SJCRH30 (cell line): ENCODE data around the gene FBXO41. TPM values are rescaled to one million over a fixed set of nuclear protein-coding genes. Genes with fewer than 3 reads are reported as not detected.
"Not testable (repeated sequence)": the region's sequence is repeated elsewhere in the genome, so short reads cannot be mapped to it uniquely, and the experiment has no call there.

Source experiments
- DNase-seq, 2 experiments: peaks; one replicate each; pipeline ENCODE4 v3.0.0-alpha.2; 2015 to 2020
- H3K27ac ChIP-seq: fragments of 250-450 bp; sonication (Bioruptor Pico); 2 replicates; pipeline ENCODE4 v1.5.1; 2020; ENCODE audit warnings: mild to moderate bottlenecking, moderate library complexity
- H3K27me3 ChIP-seq: fragments of 250-450 bp; sonication (Bioruptor Pico); 2 replicates; pipeline ENCODE4 v1.5.1; 2020; ENCODE audit warnings: mild to moderate bottlenecking, moderate library complexity
- H3K36me3 ChIP-seq: fragments of 250-450 bp; sonication (Bioruptor Pico); 2 replicates; pipeline ENCODE4 v1.5.1; 2020; ENCODE audit warnings: mild to moderate bottlenecking, moderate library complexity
- H3K4me1 ChIP-seq: fragments of 250-450 bp; sonication (Bioruptor Pico); 2 replicates; pipeline ENCODE4 v1.5.1; 2020; ENCODE audit warnings: mild to moderate bottlenecking, moderate library complexity
- H3K4me3 ChIP-seq: fragments of 250-450 bp; sonication (Bioruptor Pico); 2 replicates; pipeline ENCODE4 v1.5.1; 2020; ENCODE audit warnings: mild to moderate bottlenecking, moderate library complexity
- H3K9me3 ChIP-seq: fragments of 250-450 bp; sonication (Bioruptor Pico); replicated peaks from 2 replicates; pipeline ENCODE4 v1.5.1; 2020; ENCODE audit warnings: mild to moderate bottlenecking, moderate library complexity
- total RNA-seq: library from RNA; depleted of rRNA; stranded (reverse); fragments of >200 nt; shearing (Covaris generic); gene quantifications from 2 replicates; pipeline ENCODE4 v1.2.3, GENCODE V29; 2014

FBXO41 gene
- total RNA-seq, 1 experiment from 2014 or later, result 14.2 TPM

DNA sequence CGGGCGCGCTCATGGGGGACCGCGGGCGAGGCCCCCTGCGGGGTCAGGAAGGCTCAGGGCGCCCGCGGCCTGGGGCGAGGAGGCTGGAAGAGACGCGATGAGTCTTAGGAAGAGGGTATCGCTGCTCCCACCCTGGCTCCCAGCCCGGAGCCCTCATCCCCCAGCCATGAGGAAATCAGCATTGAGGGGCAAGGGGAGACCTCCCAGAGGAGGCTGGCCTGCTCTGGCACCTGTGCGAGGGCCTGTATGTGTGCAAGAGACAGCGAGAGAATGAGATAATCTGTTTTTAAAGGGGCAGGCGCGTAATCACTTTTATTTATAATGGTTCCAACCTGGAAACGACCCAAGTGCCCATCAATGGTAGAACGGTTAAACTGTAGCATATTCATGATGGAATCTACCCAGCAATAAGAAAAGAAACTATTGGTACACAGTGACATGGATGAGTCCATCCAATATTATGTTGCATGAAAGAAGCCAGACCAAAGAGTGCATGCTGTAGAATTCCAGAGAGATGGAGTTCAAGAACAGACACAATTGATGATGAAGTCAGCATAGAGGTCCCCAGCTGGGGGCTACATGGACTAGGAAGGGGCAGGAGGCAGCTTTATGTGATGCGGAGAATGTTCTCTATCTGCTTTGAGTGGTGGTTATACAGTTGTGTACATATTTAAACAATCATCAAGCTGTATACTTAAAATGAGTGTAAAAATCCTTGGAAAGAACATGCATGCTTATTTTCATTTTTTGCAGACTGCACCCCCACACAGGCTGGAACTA, 14.4 kb downstream of the FBXO41 start:
- H3K36me3 ChIP-seq, result peaks cover 5% of the 10 kb centered on the region

DNA sequence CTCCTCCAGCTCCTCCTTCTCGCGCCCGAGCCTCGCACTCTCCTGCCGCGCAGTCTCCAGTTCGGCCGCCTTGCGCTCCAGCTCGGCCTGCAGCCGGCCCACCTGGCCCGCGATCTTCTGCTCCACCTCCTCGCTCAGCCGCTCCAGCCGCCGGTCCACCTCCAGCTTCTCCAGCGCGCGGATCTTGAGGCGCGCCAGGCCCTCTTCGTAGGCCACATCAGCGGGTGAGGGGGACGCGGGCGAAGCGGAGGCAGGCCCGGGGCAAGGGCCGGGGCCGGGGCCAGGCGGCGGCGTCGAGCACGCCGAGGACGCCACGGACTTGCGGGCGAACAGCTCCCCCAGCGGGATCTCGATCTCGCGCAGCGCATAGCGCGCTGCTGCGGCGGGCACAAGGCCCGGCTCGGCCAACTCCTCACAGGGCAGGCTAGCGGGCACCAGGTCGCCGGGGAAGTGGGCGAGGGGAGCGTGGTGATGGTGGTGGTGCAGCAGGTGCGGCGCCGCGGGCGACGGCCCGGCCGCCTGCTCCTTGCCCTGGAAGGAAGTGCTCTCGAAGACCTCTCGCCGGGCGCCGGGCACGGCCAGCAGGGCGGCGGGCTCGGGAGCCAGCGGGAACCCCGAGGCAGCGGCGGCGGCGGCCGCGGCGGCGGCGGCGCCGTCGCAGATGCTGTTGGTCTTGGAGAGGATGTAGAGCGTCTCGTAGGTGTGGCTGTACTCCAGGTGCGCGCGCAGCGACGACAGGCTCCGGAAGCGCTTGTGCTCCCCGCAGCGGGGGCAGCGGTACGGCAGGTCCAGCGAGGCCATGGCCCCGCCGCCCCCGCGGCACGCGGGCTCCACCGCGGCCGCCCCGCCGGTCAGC, 15.2 kb downstream of the FBXO41 start:
- DNase-seq, result no peak

More for the DNA sequence above, 14.4 kb downstream of the FBXO41 start:
- no peaks in the 10 kb centered on the region for H3K27me3 ChIP-seq
- no peak overlapping the region for H3K4me3 ChIP-seq
- DNase-seq, result no peak
- peaks cover 3% of the 10 kb centered on the region; the same call in 1 of the 2 replicates for H3K4me1 ChIP-seq
- no peaks in the 10 kb centered on the region for H3K9me3 ChIP-seq
- H3K27ac ChIP-seq, result no peak overlapping the region

DNA sequence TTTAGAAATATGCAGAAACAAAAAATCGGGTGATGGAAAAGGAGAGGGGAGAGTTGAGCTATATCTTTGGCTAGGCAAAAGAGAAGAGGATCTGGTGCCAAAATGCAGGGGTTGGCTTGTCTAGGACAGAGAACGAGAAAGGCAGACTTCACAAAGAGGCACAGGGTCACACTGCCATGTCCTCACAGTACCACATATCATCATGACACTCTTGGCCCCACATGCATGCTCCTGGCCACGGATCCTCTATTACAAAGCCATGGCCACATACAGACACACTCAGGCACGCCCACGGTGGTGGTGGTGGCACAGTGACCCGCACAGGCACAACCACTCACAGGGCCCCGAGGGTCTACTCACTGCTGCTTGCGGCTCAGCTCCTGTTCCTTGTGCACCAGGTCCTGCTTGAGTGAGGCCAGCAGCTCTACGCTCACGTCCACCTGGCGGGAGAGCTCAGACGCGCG, 15.9 kb downstream of the FBXO41 start:
- Histone ChIP-seq H3K9me3 (no peaks in the 10 kb centered on the region), H3K4me3 (no peak overlapping the region), H3K4me1 (peaks cover 3% of the 10 kb centered on the region; the same call in 1 of the 2 replicates), H3K27ac (no peak overlapping the region), H3K36me3 (peaks cover 5% of the 10 kb centered on the region), H3K27me3 (no peaks in the 10 kb centered on the region)
- DNase-seq, result no peak

More for the DNA sequence above, 15.2 kb downstream of the FBXO41 start:
- Histone ChIP-seq H3K27me3 (no peaks in the 10 kb centered on the region), H3K36me3 (peaks cover 5% of the 10 kb centered on the region), H3K9me3 (no peaks in the 10 kb centered on the region), H3K4me1 (peaks cover 3% of the 10 kb centered on the region; the same call in 1 of the 2 replicates), H3K4me3 (no peak overlapping the region), H3K27ac (no peak overlapping the region)

DNA sequence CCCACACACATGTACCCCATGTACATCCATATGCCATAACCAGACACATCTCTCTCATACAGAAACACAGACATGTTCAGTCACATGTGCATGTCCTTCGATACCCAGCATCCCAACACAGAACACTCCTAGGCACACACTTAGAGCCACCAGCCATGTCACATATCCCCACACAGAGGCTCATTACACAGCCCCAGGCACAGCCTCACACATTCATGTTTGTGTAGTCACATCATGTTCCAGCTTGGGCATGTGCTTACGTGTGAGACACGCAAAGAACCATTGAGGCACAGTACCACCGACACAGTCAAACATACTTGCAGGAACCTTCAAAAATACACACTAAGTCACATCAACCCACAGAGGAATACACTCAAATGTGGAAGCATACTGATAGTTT, 17.3 kb downstream of the FBXO41 start:
- peaks cover 3% of the 10 kb centered on the region; the same call in 1 of the 2 replicates for H3K4me1 ChIP-seq
- H3K27ac ChIP-seq, result no peak overlapping the region; the same call in 1 of the 2 replicates
- no peaks in the 10 kb centered on the region for H3K27me3 ChIP-seq
- peaks cover 5% of the 10 kb centered on the region for H3K36me3 ChIP-seq
- H3K9me3 ChIP-seq, result no peaks in the 10 kb centered on the region
- no peak overlapping the region for H3K4me3 ChIP-seq
- no peak for DNase-seq

DNA sequence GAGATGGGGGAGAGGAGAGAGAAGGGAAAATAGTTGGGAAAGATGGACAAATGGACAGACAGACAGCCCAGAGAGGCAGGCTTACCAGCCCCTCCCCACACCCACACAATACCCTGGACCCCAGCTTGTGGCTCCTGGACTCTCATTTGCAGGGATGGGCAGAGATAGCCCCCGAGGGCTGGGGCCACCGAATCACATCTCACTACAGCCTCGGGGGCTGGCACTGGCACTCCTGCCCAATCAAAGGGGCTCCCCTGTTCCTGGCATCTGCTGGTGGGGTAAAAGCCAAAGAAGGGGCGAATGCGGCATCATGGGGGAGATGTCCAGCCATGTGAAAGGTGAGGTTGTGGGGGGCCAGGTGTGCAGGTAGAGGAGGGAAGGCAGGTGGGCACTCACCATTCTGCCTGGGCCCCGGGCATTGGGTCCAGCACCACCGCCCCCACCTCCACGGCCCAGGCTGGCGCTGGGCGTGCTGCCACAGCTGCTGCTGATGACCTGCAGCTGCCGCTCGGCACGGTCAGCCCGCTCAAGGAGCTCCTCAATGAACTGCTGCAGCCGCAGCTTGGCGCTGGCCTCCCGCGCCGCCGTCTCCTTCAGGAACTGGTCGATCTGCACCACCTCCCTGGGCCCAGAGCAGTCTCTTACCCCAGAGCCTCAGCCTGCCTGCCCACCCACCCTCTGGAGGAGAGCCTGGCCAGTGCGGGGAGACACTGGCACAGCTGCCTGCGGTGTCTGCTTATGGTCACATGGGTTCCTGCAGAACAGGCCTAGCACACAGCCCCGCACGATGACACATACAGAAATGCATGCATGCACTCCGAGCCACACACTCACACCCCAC, 18.0 kb downstream of the FBXO41 start:
- Histone ChIP-seq H3K27me3 (no peaks in the 10 kb centered on the region), H3K4me1 (peaks cover 3% of the 10 kb centered on the region; the same call in 1 of the 2 replicates), H3K4me3 (no peak overlapping the region; the same call in 1 of the 2 replicates), H3K27ac (peak overlapping the region; percentile 22; the same call in 1 of the 2 replicates), H3K36me3 (peaks cover 5% of the 10 kb centered on the region), H3K9me3 (no peaks in the 10 kb centered on the region)
- DNase-seq, result peak; percentile 43 to 54

DNA sequence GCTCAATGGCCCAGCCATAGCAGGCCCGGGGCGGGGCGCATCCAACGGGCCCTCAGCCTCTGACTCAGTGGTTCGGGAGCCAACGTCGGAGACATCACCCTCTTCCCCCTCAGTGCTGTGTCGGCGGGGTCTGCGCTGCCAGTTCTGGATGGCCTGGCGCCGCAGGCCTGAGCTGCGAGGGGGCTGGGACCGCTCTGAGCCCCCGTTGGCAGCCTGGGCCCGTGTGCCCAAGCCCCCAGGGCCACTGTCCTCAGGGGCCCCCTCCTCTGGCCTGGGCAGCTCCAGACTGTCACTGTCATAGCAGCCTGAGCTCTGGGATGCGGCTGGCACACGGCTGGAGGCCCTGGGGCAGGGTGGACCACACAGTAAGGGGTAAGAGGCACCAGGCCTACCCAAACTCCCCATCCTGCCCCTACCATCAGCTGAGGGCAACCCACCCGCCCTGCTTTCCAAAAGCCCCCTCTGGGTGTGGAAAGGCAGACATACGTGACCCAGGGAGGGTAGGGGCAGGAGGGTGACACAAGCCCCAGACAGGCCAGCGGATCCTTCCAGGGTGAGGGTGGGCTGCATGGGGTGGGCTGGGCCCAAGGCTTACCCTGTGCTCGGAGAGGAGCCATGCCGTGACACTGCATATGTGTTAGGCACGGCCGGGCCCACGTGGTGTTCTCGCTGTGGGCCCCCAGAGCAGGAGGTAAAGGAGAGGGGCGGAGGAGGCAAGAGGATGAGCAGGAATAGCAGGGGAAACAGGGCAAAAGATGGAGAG, 18.8 kb downstream of the FBXO41 start:
- DNase-seq, result no peak
- no peaks in the 10 kb centered on the region for H3K27me3 ChIP-seq
- no peak overlapping the region for H3K4me3 ChIP-seq
- no peak overlapping the region for H3K27ac ChIP-seq
- peaks cover 5% of the 10 kb centered on the region for H3K36me3 ChIP-seq
- peaks cover 3% of the 10 kb centered on the region; the same call in 1 of the 2 replicates for H3K4me1 ChIP-seq
- H3K9me3 ChIP-seq, result no peaks in the 10 kb centered on the region

DNA sequence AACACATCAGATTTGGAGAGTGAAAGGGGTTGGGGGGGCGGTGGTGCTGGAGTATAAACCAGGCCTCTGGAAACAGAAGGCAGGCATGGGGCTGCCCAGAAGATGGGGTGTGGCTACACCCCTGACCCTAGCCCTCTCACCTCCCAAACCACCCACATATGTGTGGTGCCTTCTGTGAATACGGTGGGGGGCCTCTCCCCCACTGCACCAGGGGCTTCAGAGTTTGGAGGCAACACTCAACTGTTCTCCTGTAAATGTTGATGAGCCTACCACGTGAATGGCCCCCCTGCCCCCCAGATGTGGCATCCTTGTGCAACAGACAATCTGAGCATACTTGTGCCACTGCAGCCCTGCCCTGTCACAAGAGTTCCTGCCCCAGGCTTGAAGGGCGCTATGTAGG, 19.5 kb downstream of the FBXO41 start:
- Histone ChIP-seq H3K27ac (no peak overlapping the region), H3K4me3 (no peak overlapping the region), H3K27me3 (no peaks in the 10 kb centered on the region), H3K9me3 (no peaks in the 10 kb centered on the region), H3K4me1 (peaks cover 3% of the 10 kb centered on the region; the same call in 1 of the 2 replicates), H3K36me3 (peaks cover 8% of the 10 kb centered on the region)
- no peak for DNase-seq

DNA sequence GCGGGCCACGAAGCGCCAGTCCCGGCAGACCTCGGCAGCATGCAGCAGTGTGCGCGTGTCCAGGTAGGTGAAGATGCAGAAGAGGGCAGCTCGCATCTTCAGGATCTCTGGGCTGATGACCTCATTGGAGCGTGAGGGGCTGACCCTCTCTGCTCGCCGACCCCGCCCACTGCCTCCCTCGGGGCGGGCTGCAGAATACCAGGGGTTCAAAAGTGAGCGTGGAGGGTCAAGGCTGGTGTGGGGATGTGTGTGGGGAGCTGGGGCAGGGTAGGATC, 20.0 kb downstream of the FBXO41 start:
- H3K36me3 ChIP-seq, result peaks cover 8% of the 10 kb centered on the region
- no peak overlapping the region for H3K4me3 ChIP-seq
- peaks cover 3% of the 10 kb centered on the region; the same call in 1 of the 2 replicates for H3K4me1 ChIP-seq
- no peaks in the 10 kb centered on the region for H3K27me3 ChIP-seq
- no peak for DNase-seq
- H3K9me3 ChIP-seq, result no peaks in the 10 kb centered on the region
- no peak overlapping the region for H3K27ac ChIP-seq

DNA sequence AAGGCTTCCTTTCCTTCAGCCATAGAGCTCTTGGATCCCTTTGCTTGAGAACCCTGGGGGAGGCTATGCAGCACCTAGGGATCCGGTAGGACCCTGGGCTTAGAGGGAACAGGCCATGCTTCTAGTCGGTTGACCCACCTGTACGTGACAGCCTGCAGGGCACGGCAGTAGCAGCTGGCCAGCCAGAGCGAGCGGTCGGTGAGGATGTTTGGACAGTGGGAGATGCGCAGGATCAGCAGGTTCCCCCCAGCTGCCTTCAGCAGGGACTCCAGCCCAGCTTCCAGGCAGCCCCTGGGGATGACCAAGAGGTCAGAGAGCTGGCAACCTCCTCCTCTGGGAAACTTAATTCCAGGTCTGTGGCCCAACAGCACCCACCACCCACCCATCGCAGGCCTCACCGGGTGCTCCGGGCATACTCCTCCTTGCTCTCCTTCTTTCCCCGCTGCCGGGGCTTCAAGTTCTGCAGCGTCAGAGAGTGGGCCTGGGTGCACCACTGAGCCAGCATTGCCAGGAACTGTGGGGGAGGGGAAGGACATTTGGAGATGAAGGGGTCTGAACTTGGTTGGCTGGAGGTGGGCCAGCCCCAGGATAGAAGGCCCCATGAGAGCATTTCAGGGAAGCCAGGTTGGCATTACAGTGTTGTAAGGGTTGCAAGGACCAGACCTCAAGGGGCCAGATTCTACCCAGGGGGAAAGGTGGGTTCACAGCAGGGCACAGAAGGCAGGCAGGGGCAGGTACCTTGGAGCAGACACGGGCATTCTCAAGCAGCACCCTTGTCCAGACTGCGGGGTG, 20.5 kb downstream of the FBXO41 start:
- H3K36me3 ChIP-seq, result peaks cover 8% of the 10 kb centered on the region
- no peaks in the 10 kb centered on the region for H3K9me3 ChIP-seq
- no peak for DNase-seq
- no peak overlapping the region for H3K4me3 ChIP-seq
- peaks cover 3% of the 10 kb centered on the region; the same call in 1 of the 2 replicates for H3K4me1 ChIP-seq
- H3K27me3 ChIP-seq, result no peaks in the 10 kb centered on the region
- H3K27ac ChIP-seq, result no peak overlapping the region

DNA sequence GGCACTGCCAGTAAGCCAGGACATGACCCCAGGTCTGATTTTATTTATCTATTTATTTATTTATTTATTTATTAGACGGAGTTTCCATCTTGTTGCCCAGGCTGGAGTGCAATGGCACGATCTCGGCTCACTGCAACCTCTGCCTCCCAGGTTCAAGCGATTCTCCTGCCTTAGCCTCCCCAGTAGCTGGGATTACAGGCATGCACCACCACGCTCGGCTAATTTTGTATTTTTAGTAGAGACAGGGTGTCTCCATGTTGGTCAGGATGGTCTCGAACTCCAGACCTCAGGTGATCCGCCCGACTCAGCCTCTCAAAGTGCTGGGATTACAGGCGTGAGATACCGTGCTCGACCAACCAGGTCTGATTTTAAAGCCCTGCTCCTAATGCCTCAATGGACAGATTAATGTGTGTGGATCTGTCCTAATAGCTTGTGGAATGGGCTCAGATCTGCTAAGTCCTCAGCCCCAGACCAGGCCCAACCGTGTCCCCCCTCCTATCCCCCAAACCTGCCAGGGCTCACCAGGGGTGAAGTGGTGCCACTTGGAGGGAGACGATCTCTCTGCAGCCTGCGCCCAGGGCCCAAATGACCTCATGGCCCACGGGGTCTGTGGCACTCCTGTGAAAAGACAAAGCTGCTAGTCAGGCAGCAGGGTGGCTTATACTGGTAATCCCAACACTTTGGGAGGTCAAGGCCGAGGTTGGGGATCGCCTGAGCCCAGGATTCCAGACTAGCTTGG, 21.4 kb downstream of the FBXO41 start:
- H3K27me3 ChIP-seq, DNase-seq, H3K4me1 ChIP-seq, H3K4me3 ChIP-seq, H3K9me3 ChIP-seq, H3K36me3 ChIP-seq, H3K27ac ChIP-seq: not testable (repeated sequence)

DNA sequence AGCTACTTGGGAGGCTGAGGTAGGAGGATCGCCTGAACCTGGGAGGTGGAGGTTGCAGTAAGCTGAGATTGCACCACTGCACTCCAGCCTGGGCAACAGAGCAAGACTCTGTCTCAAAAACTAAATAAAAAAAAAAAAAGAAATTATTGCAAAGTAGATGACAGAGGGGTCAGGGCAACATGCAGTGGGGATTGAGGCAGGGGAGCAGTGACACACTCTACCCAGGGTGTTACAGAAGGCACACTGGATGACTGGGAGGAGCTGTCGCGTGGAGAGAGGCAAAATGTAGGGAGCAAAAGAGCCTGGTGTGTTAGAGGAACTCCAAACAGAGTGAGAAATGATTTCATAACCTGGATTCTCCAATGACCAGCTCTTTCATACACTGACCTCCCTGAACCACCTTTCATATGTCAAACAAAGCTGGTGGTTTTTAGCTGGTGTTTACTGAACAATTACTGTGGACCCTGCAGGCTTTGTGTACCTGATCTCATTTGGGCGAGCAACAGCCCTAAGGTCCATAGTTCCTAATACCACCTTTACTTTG, 22.1 kb downstream of the FBXO41 start:
- Histone ChIP-seq H3K4me1 (peaks cover 3% of the 10 kb centered on the region; the same call in 1 of the 2 replicates), H3K27me3 (no peaks in the 10 kb centered on the region), H3K27ac (no peak overlapping the region), H3K36me3 (peaks cover 3% of the 10 kb centered on the region; the same call in 1 of the 2 replicates), H3K9me3 (no peaks in the 10 kb centered on the region), H3K4me3 (no peak overlapping the region)
- no peak for DNase-seq

DNA sequence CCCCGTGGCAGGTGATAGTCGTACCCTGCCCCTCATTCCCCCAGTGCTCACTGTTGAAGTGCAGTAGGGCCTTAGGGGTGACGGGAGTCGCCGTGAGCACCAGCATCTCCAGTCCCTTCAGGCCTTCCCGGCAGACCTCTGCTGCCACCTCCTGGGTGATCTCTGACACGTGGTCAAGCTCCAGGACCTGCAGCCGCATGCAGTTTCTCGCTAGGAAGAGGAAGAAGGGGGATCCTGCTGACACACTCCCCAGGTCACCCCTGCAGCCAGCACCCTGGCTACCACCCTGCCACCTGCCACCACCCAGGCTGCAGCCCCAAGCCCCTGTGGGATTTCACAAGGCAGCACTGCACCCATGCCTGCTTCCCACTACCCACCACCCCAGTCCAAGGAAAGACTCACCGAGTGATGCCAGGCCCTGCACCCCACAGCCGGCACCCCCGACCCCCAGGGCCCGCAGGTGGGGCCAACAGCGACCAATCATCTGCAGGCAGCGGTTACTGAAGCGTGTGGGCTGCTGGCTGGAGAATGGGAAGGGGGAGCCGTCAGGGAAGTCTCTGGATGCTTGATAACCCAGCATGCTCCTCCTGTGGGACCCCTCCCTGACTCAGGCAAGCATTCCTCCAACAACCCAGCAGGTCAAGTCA, 23.8 kb downstream of the FBXO41 start:
- Histone ChIP-seq H3K27me3 (no peaks in the 10 kb centered on the region), H3K9me3 (no peaks in the 10 kb centered on the region), H3K4me1 (no peaks in the 10 kb centered on the region), H3K36me3 (peaks cover 3% of the 10 kb centered on the region; the same call in 1 of the 2 replicates), H3K4me3 (no peak overlapping the region), H3K27ac (no peak overlapping the region)
- peak; percentile 41 to 50 for DNase-seq
